HepG2 (cell line): Measurements from ENCODE around the gene TMEM198. TPM values are rescaled to one million over a fixed set of nuclear protein-coding genes. Genes with fewer than 3 reads are reported as not detected.

ENCODE experiments used
- EED ChIP-seq: sonication (generic); formaldehyde crosslinking; IDR thresholded peaks from 2 replicates; pipeline ENCODE4 v1.5.0; 2020; ENCODE audit warnings: mild to moderate bottlenecking, missing genetic modification reagents
- FIP1L1 ChIP-seq: fragments of 200-400 bp; formaldehyde crosslinking; IDR thresholded peaks from 2 replicates; pipeline ENCODE4 v1.6.1; 2018; ENCODE audit warnings: low read depth, mild to moderate bottlenecking, low read length, moderate library complexity, borderline replicate concordance; ENCODE audit not compliant: insufficient read depth
- FOXO1 ChIP-seq: sonication (generic); formaldehyde crosslinking; IDR thresholded peaks from 2 replicates; pipeline ENCODE4 v1.4.0; 2020; ENCODE audit warnings: missing genetic modification reagents
- MZF1 ChIP-seq: sonication (generic); formaldehyde crosslinking; IDR thresholded peaks from 2 replicates; pipeline ENCODE4 v1.8.1; 2023; ENCODE audit warnings: mild to moderate bottlenecking, missing genetic modification reagents, borderline replicate concordance
- POLR2AphosphoS5 ChIP-seq: IDR thresholded peaks from 2 replicates; pipeline ENCODE4 v1.6.1; 2012; ENCODE audit warnings: low read depth, low read length
- PRPF4 ChIP-seq: fragments of 200-400 bp; formaldehyde crosslinking; IDR thresholded peaks from 2 replicates; pipeline ENCODE4 v1.6.1; 2016; ENCODE audit warnings: low read length, low read depth; ENCODE audit not compliant: poor library complexity, severe bottlenecking
- SAP130 ChIP-seq: IDR thresholded peaks from 2 replicates; pipeline ENCODE4 v1.6.1; 2016; ENCODE audit warnings: low read depth
- TBX2 ChIP-seq: sonication (generic); formaldehyde crosslinking; IDR thresholded peaks from 2 replicates; pipeline ENCODE4 v1.5.0; 2020; ENCODE audit warnings: missing genetic modification reagents, mild to moderate bottlenecking, borderline replicate concordance
- TEAD3 ChIP-seq: optimal IDR thresholded peaks from 2 replicates; pipeline ENCODE3; 2016; ENCODE audit warnings: borderline replicate concordance
- ZC3H13 ChIP-seq: sonication (generic); formaldehyde crosslinking; IDR thresholded peaks from 2 replicates; pipeline ENCODE4 v1.8.1; 2023; ENCODE audit warnings: mild to moderate bottlenecking, missing genetic modification reagents, moderate library complexity
- ZNF572 ChIP-seq: sonication (generic); formaldehyde crosslinking; IDR thresholded peaks from 2 replicates; pipeline ENCODE4 v1.5.1; 2020; ENCODE audit warnings: mild to moderate bottlenecking, missing genetic modification reagents
- polyA plus RNA-seq, 8 experiments: library from polyadenylated mRNA; depleted of rRNA in 3 of 8; stranded (reverse) in 7 of 8; unstranded in 1 of 8; fragments of >200 nt; fragmentation: Illumina TruSeq in 4 of 8; extraction: Trizol in 4 of 8; gene quantifications; 2 replicates each; pipeline versions ENCODE4 v1.2.1 to v1.2.3, GENCODE V29; 2011 to 2016; ENCODE audit warnings: low read depth in 4 of 8, missing spikeins in 1 of 8, mixed read lengths in 1 of 8; ENCODE audit not compliant: insufficient read depth in 1 of 8
- total RNA-seq, 5 experiments: library from RNA; depleted of rRNA; stranded (reverse); fragments of >200 nt; fragmentation: Illumina TruSeq; extraction: Trizol; gene quantifications; 2 replicates each; pipeline ENCODE4 v1.2.3, GENCODE V29; 2016; ENCODE audit warnings: low read depth in 1 of 5
- TF ChIP-seq, protein P1 (sequence below): sonication (generic); formaldehyde crosslinking; IDR thresholded peaks from 2 replicates; pipeline ENCODE4 v1.5.0; 2020; ENCODE audit warnings: mild to moderate bottlenecking, missing genetic modification reagents, borderline replicate concordance
- TF ChIP-seq, protein P2 (sequence below): sonication (generic); formaldehyde crosslinking; IDR thresholded peaks from 2 replicates; pipeline ENCODE4 v1.5.1; 2020; ENCODE audit warnings: mild to moderate bottlenecking, missing genetic modification reagents
- TF ChIP-seq, protein P3 (sequence below): IDR thresholded peaks from 2 replicates; pipeline ENCODE4 v1.6.1; 2016; ENCODE audit warnings: missing genetic modification reagents, missing compliant biosample characterization
- TF ChIP-seq, protein P4 (sequence below): sonication (generic); formaldehyde crosslinking; IDR thresholded peaks from 2 replicates; pipeline ENCODE4 v1.9.0; 2022; ENCODE audit warnings: missing genetic modification reagents, mild to moderate bottlenecking, borderline replicate concordance
- TF ChIP-seq, protein P5 (sequence below), 2 experiments: sonication (generic) in 1 of 2; formaldehyde crosslinking in 1 of 2; IDR thresholded peaks; 2 replicates each; pipeline versions ENCODE4 v1.4.0 to v1.6.1; 2018 to 2020; ENCODE audit warnings: missing genetic modification reagents in 2 of 2, borderline replicate concordance in 1 of 2, low read depth in 1 of 2, mild to moderate bottlenecking in 1 of 2, missing biosample characterization in 1 of 2

Gene TMEM198
- total and polyA plus RNA-seq, 2 of the 13 experiments (the other 11 are each of a cell fraction or from before 2014, with no cell fraction given) = 17.3 to 23.5 TPM

DNA sequence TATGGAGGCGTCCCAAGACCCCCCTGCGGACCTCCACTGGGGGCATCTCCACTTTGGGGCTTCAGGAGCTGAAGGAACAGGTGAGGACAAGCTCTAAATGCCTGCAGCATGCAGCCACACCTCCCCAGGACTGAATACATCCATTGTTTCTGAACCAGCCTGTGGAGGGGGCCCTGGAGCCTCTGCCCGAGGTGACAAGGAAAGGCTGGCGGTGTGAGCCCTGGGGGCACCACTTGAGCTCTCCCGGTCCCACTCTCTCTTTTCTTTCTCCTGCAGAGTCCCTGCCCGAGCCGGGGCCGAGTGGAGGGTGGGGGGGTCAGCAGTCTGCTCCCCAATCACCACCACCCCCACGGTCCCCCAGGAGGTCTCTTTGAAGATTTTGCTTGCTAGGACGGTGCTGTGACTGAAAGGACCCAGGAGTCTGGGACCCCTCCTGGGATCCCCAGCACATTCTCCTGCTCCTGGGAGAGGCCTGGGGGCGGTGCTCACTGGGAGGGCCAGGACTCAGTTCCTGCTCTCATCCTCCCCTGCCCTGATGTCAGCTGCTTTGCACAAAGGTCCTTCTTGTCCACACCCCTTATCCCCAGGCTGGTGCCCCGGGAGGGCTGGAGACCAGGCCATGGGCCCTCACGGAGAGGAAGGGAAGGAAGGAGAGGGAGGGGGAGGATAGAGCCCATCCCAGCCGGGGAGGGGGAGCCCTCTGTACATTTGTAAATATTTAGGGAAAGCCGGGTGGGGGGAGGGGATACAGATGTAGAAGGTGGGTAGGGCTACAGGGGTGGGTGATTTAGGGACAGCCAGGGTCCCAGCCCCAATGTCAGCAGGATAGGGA is 6.0 kb upstream of the TMEM198 start (continued):
- TF ChIP-seq ZC3H13 (CRISPR knock-in tag) (peak; percentile 98), TEAD3 (CRISPR knock-in tag) (peak; percentile 5), TBX2 (peak; percentile 53; the same call in 1 of the 2 replicates), EED (CRISPR knock-in tag) (no peak), MZF1 (CRISPR knock-in tag) (0 out of 2 replicates have a peak, but pooled peaks have one; percentile 11), FOXO1 (CRISPR knock-in tag) (no peak), POLR2AphosphoS5 (peak; percentile 37), ZNF572 (CRISPR knock-in tag) (0 out of 2 replicates have a peak, but pooled peaks have one; percentile 38), PRPF4 (no peak), FIP1L1 (no peak), SAP130 (CRISPR knock-in tag) (peak; percentile 28; the same call in 1 of the 2 replicates)
- TF ChIP-seq, protein P1, sequence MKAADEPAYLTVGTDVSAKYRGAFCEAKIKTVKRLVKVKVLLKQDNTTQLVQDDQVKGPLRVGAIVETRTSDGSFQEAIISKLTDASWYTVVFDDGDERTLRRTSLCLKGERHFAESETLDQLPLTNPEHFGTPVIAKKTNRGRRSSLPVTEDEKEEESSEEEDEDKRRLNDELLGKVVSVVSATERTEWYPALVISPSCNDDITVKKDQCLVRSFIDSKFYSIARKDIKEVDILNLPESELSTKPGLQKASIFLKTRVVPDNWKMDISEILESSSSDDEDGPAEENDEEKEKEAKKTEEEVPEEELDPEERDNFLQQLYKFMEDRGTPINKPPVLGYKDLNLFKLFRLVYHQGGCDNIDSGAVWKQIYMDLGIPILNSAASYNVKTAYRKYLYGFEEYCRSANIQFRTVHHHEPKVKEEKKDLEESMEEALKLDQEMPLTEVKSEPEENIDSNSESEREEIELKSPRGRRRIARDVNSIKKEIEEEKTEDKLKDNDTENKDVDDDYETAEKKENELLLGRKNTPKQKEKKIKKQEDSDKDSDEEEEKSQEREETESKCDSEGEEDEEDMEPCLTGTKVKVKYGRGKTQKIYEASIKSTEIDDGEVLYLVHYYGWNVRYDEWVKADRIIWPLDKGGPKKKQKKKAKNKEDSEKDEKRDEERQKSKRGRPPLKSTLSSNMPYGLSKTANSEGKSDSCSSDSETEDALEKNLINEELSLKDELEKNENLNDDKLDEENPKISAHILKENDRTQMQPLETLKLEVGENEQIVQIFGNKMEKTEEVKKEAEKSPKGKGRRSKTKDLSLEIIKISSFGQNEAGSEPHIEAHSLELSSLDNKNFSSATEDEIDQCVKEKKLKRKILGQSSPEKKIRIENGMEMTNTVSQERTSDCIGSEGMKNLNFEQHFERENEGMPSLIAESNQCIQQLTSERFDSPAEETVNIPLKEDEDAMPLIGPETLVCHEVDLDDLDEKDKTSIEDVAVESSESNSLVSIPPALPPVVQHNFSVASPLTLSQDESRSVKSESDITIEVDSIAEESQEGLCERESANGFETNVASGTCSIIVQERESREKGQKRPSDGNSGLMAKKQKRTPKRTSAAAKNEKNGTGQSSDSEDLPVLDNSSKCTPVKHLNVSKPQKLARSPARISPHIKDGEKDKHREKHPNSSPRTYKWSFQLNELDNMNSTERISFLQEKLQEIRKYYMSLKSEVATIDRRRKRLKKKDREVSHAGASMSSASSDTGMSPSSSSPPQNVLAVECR (CRISPR knock-in tag) = no peak
- TF ChIP-seq, protein P2, sequence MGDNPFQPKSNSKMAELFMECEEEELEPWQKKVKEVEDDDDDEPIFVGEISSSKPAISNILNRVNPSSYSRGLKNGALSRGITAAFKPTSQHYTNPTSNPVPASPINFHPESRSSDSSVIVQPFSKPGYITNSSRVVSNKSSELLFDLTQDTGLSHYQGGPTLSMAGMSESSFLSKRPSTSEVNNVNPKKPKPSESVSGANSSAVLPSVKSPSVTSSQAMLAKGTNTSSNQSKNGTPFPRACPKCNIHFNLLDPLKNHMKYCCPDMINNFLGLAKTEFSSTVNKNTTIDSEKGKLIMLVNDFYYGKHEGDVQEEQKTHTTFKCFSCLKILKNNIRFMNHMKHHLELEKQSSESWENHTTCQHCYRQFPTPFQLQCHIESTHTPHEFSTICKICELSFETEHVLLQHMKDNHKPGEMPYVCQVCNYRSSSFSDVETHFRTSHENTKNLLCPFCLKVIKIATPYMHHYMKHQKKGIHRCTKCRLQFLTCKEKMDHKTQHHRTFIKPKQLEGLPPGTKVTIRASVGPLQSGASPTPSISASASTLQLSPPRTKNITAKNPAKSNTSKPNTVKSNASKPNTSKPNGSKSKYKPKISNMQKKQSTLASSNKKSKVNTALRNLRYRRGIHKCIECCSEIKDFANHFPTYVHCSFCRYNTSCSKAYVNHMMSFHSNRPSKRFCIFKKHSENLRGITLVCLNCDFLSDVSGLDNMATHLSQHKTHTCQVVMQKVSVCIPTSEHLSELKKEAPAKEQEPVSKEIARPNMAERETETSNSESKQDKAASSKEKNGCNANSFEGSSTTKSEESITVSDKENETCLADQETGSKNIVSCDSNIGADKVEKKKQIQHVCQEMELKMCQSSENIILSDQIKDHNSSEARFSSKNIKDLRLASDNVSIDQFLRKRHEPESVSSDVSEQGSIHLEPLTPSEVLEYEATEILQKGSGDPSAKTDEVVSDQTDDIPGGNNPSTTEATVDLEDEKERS (CRISPR knock-in tag) = 0 out of 2 replicates have a peak, but pooled peaks have one; percentile 41
- TF ChIP-seq, protein P3, sequence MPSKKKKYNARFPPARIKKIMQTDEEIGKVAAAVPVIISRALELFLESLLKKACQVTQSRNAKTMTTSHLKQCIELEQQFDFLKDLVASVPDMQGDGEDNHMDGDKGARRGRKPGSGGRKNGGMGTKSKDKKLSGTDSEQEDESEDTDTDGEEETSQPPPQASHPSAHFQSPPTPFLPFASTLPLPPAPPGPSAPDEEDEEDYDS (CRISPR knock-in tag) = no peak
- TF ChIP-seq, protein P4, sequence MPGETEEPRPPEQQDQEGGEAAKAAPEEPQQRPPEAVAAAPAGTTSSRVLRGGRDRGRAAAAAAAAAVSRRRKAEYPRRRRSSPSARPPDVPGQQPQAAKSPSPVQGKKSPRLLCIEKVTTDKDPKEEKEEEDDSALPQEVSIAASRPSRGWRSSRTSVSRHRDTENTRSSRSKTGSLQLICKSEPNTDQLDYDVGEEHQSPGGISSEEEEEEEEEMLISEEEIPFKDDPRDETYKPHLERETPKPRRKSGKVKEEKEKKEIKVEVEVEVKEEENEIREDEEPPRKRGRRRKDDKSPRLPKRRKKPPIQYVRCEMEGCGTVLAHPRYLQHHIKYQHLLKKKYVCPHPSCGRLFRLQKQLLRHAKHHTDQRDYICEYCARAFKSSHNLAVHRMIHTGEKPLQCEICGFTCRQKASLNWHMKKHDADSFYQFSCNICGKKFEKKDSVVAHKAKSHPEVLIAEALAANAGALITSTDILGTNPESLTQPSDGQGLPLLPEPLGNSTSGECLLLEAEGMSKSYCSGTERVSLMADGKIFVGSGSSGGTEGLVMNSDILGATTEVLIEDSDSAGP (CRISPR knock-in tag) = peak; percentile 36; the same call in 1 of the 2 replicates
- TF ChIP-seq, protein P5, sequence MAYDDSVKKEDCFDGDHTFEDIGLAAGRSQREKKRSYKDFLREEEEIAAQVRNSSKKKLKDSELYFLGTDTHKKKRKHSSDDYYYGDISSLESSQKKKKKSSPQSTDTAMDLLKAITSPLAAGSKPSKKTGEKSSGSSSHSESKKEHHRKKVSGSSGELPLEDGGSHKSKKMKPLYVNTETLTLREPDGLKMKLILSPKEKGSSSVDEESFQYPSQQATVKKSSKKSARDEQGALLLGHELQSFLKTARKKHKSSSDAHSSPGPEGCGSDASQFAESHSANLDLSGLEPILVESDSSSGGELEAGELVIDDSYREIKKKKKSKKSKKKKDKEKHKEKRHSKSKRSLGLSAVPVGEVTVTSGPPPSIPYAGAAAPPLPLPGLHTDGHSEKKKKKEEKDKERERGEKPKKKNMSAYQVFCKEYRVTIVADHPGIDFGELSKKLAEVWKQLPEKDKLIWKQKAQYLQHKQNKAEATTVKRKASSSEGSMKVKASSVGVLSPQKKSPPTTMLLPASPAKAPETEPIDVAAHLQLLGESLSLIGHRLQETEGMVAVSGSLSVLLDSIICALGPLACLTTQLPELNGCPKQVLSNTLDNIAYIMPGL (CRISPR knock-in tag; IDR thresholded peaks at IDR 0.05; ENCODE audit: borderline replicate concordance in 1 of 2, low read depth in 1 of 2) = peak in 1 of 2 experiments; percentile 13; a peak in 1 of 4 replicates
